ENCODE data around the gene PTGES3L. TPM values are rescaled to one million over a fixed set of nuclear protein-coding genes. Genes with fewer than 3 reads are reported as not detected.
"Not testable (repeated sequence)": the region's sequence is repeated elsewhere in the genome, so short reads cannot be mapped to it uniquely, and the experiment has no call there.

Gene PTGES3L
- total RNA-seq, 1 experiment from 2014 or later: 1.7 TPM

DNA sequence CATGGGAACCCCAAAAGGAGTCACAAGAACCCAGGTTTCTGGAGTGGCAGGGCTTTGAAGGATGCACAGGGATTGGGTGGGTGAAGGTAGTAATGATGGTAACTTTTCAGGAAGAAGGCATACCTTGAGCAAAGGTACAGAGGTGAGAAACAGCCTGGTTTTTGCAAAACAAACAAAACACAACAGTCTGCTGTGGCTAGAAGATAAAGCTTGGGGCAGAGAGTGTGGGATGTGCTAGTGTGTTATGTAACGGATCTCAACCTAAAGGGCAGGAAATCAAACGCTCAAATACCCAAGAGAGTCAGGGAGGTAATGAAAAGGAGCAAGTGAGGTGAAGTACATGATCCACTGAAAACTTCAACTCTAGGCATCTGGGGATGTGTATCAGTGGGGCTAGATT, 4.6 kb downstream of the PTGES3L start (continued):
- no peak for TF ChIP-seq ZNF274 (IDR thresholded peaks at IDR 0.05; ENCODE audit: low read depth, low read length)
- no peak for TF ChIP-seq ZFX (IDR thresholded peaks at IDR 0.05)
- TF ChIP-seq JUND (IDR thresholded peaks at IDR 0.05): no peak

GRCh38 chr17:42973323-42973722, 6.6 kb downstream of the PTGES3L start:
- POLR2A ChIA-PET: not testable (repeated sequence)

DNA sequence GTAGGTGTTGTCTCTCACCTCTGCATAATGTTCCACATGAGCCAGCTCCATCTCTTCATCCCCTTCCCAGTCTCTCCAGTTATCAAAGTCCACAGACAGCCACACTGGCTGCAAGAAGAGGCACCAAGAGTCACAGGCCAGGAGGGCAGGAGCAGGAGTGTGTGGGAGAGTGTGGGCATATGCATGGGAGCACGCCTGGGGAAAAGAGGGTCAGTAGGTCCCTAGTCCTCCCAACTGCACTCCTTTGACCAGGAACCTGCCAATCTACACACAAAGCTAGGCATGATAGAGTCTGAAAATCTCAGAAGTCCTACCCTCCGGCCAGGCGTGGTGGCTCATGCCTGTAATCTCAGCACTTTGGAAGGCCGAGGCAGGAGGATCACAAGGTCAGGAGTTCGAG, 8.3 kb downstream of the PTGES3L start:
- ChIA-PET POLR2A (no interaction called here), RAD21 (ENCODE audit: low non-redundant PET in 1 of 2, low total read pairs in 2 of 2, uncharacterized antibody in 2 of 2, unreplicated experiment in 2 of 2) (no interaction called here), CTCF (no interaction called here)
- ATAC-seq: no peak
- H3K9me2 ChIP-seq (ENCODE audit: insufficient read depth): no peaks in the 10 kb centered on the region
- H3K9me3 ChIP-seq (ENCODE audit: control insufficient read depth in 1 of 2, insufficient read depth in 1 of 2, low read depth in 1 of 2, low read length in 2 of 2): no peaks in the 10 kb centered on the region
- BruUV-seq (replicated peaks): no TSS peak
- H3K27me3 ChIP-seq (ENCODE audit: insufficient read depth, low read length): no peaks in the 10 kb centered on the region
- H3K4me2 ChIP-seq (ENCODE audit: low read length): no peak overlapping the region
- no peaks in the 10 kb centered on the region for H3K79me2 ChIP-seq (ENCODE audit: insufficient read depth, low read length)
- H3K9ac ChIP-seq (ENCODE audit: low read length): no peak overlapping the region
- TF ChIP-seq, protein P1, sequence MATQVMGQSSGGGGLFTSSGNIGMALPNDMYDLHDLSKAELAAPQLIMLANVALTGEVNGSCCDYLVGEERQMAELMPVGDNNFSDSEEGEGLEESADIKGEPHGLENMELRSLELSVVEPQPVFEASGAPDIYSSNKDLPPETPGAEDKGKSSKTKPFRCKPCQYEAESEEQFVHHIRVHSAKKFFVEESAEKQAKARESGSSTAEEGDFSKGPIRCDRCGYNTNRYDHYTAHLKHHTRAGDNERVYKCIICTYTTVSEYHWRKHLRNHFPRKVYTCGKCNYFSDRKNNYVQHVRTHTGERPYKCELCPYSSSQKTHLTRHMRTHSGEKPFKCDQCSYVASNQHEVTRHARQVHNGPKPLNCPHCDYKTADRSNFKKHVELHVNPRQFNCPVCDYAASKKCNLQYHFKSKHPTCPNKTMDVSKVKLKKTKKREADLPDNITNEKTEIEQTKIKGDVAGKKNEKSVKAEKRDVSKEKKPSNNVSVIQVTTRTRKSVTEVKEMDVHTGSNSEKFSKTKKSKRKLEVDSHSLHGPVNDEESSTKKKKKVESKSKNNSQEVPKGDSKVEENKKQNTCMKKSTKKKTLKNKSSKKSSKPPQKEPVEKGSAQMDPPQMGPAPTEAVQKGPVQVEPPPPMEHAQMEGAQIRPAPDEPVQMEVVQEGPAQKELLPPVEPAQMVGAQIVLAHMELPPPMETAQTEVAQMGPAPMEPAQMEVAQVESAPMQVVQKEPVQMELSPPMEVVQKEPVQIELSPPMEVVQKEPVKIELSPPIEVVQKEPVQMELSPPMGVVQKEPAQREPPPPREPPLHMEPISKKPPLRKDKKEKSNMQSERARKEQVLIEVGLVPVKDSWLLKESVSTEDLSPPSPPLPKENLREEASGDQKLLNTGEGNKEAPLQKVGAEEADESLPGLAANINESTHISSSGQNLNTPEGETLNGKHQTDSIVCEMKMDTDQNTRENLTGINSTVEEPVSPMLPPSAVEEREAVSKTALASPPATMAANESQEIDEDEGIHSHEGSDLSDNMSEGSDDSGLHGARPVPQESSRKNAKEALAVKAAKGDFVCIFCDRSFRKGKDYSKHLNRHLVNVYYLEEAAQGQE (IDR thresholded peaks at IDR 0.05; ENCODE audit: low read depth): no peak
- TF ChIP-seq EGR1 (IDR thresholded peaks at IDR 0.05; ENCODE audit: low read depth) (no peak), RAD21 (IDR thresholded peaks at IDR 0.05; ENCODE audit: low read depth) (no peak), JUND (IDR thresholded peaks at IDR 0.05) (no peak), SIN3A (IDR thresholded peaks at IDR 0.05; ENCODE audit: low read depth) (no peak), POLR2AphosphoS5 (IDR thresholded peaks at IDR 0.05; ENCODE audit: low read depth, low read length) (no peak), POLR2A (IDR thresholded peaks at IDR 0.05; ENCODE audit: borderline replicate concordance, extremely low read depth, insufficient read depth, insufficient read length) (no peak), SP1 (IDR thresholded peaks at IDR 0.05; ENCODE audit: low read depth) (no peak), SRF (IDR thresholded peaks at IDR 0.05; ENCODE audit: low read depth) (no peak), CBX3 (IDR thresholded peaks at IDR 0.05; ENCODE audit: low read depth) (no peak)
- TF ChIP-seq, protein P2, sequence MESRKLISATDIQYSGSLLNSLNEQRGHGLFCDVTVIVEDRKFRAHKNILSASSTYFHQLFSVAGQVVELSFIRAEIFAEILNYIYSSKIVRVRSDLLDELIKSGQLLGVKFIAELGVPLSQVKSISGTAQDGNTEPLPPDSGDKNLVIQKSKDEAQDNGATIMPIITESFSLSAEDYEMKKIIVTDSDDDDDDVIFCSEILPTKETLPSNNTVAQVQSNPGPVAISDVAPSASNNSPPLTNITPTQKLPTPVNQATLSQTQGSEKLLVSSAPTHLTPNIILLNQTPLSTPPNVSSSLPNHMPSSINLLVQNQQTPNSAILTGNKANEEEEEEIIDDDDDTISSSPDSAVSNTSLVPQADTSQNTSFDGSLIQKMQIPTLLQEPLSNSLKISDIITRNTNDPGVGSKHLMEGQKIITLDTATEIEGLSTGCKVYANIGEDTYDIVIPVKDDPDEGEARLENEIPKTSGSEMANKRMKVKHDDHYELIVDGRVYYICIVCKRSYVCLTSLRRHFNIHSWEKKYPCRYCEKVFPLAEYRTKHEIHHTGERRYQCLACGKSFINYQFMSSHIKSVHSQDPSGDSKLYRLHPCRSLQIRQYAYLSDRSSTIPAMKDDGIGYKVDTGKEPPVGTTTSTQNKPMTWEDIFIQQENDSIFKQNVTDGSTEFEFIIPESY (IDR thresholded peaks at IDR 0.05; ENCODE audit: extremely low read depth, insufficient replicate concordance, low read length): no peak
- H3K27ac ChIP-seq (ENCODE audit: low read depth, low read length): no peak overlapping the region
- peaks cover 1 to 8% of the 10 kb centered on the region in 2 experiments for H3K4me1 ChIP-seq (ENCODE audit: control insufficient read depth in 1 of 2, insufficient read depth in 2 of 2, low read length in 2 of 2)
- intact Hi-C loops (cut with micrococcal nuclease): no loop called here
- no peak for DNase-seq (ENCODE audit: low read depth, low spot score)
- H4K20me1 ChIP-seq (ENCODE audit: insufficient read depth): no peaks in the 10 kb centered on the region
- no peaks in the 10 kb centered on the region for H3K36me3 ChIP-seq (ENCODE audit: control insufficient read depth in 1 of 2, insufficient read depth in 2 of 2, low read length in 2 of 2)
- no peak overlapping the region for H3K4me3 ChIP-seq (replicated peaks in 1 of 2; ENCODE audit: low read depth in 1 of 2, low read length in 2 of 2)
- no peak overlapping the region for H2AFZ ChIP-seq (ENCODE audit: low read depth, low read length, poor library complexity, severe bottlenecking)

More at GRCh38 chr17:42973323-42973722, 6.6 kb downstream of the PTGES3L start:
- H3K27me3 ChIP-seq (ENCODE audit: insufficient read depth, low read length); BruUV-seq (replicated peaks); H3K36me3 ChIP-seq (ENCODE audit: control insufficient read depth in 1 of 2, insufficient read depth in 2 of 2, low read length in 2 of 2); H3K9me2 ChIP-seq (ENCODE audit: insufficient read depth); DNase-seq (ENCODE audit: low read depth, low spot score); H3K4me3 ChIP-seq (replicated peaks in 1 of 2; ENCODE audit: low read depth in 1 of 2, low read length in 2 of 2); RAD21 ChIA-PET (ENCODE audit: low non-redundant PET in 1 of 2, low total read pairs in 2 of 2, uncharacterized antibody in 2 of 2, unreplicated experiment in 2 of 2); H3K4me2 ChIP-seq (ENCODE audit: low read length); H3K9ac ChIP-seq (ENCODE audit: low read length); H3K79me2 ChIP-seq (ENCODE audit: insufficient read depth, low read length); intact Hi-C loops (cut with micrococcal nuclease); H3K4me1 ChIP-seq (ENCODE audit: control insufficient read depth in 1 of 2, insufficient read depth in 2 of 2, low read length in 2 of 2); H3K27ac ChIP-seq (ENCODE audit: low read depth, low read length); H4K20me1 ChIP-seq (ENCODE audit: insufficient read depth); ATAC-seq; H2AFZ ChIP-seq (ENCODE audit: low read depth, low read length, poor library complexity, severe bottlenecking); H3K9me3 ChIP-seq (ENCODE audit: control insufficient read depth in 1 of 2, insufficient read depth in 1 of 2, low read depth in 1 of 2, low read length in 2 of 2); CTCF ChIA-PET: not testable (repeated sequence)

All from HCT116 (cell line).